H54 (cell line): ENCODE data around the gene NTM.
A peak's percentile ranks its signal among the peaks of the same experiment; 100 is the strongest.

Source experiments
- DNase-seq: peaks from one replicate; pipeline ENCODE4 v3.0.0; 2011; ENCODE audit warnings: low spot score, mixed read lengths; ENCODE audit not compliant: insufficient read length
- FAIRE-seq: peaks from 3 replicates; lab custom pipeline; 2011; peaks lifted over from hg19 to GRCh38; lab: Jason Lieb, UNC
- POLR2A ChIP-seq: IDR thresholded peaks from 2 replicates; pipeline ENCODE4 v1.6.1; 2011; ENCODE audit warnings: low read depth, mild to moderate bottlenecking, low read length

The NTM gene

DNA sequence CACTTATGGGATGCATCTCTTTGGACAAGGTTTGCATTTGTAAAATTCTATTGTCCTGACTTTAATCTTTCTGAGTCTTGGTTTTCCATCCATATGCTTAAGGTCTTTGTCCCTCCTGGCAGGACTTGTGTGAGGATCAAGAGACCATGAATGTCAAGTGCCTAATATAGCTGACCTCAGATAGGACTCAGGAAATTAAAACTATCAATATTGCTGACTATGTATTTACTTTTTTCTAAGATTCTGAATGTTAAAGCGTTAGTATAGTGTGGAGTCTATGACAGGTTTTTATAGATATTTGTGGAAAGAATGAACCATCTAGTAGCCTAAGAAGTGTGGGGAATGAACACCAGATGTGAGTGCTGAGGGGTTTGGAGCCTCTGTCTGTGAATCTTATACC is 637.8 kb downstream of the NTM start:
- FAIRE-seq: no peak
- no peak for TF ChIP-seq POLR2A
- no peak for DNase-seq

DNA sequence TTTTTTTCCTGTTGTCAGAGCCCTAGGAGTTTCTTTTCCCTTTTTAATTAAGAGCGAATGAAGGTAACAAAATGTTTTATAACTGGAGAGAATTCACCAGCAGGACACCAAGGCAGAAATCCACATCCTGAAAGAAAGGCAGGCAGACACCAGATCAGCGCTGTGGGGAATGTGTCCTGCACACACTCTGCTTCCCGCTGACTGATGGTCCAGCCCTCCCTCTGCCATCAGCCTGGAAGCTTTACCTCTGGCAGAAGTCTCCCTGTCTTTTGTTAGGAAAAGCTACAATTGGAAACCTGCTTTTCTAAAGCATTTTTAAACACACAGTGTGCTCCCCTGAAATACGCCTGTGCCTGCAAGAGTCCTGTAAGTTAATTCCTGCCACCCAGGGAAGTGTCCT is 638.5 kb downstream of the NTM start:
- FAIRE-seq: no peak

DNA sequence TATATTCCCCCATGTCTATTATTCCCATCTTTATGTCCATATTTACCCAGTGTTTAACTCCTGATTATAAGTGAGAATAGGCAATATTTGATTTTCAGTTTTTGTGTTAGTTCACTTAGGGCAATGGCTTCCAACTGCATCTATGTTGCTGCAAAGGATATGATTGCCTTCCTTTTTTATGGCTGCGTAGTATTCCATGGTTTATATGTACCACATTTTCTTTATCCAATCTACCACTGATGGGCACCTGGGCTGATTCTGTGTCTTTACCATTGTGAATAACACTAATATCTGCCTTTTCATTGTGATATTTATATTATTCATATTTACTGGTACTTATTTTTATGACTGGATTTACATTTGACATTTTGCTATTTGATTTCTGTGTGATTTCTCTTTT is 649.6 kb downstream of the NTM start:
- no peak for DNase-seq
- no peak for FAIRE-seq
- no peak for TF ChIP-seq POLR2A

More for the DNA sequence above, 638.5 kb downstream of the NTM start:
- no peak for TF ChIP-seq POLR2A
- no peak for DNase-seq

DNA sequence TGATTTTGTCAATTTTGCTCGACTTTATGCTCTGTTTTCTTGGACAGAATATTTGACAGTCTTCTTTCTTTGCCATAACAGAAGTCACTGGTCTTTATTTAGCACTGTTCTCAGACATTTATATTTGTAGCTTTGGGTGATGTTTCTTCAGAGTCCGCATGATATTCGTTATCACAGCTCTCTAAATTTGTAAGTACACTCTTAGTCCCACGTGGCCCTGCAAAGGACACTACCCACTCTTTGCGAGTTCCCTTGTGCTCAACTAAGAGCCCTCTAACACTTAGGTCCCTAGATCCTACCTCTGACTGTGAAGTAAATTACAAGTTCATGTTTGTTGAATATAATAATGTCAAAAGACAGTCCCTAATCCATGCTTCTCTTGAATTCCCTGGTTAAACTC is 651.9 kb downstream of the NTM start:
- FAIRE-seq (no peak), DNase-seq (no peak)
- no peak for TF ChIP-seq POLR2A

DNA sequence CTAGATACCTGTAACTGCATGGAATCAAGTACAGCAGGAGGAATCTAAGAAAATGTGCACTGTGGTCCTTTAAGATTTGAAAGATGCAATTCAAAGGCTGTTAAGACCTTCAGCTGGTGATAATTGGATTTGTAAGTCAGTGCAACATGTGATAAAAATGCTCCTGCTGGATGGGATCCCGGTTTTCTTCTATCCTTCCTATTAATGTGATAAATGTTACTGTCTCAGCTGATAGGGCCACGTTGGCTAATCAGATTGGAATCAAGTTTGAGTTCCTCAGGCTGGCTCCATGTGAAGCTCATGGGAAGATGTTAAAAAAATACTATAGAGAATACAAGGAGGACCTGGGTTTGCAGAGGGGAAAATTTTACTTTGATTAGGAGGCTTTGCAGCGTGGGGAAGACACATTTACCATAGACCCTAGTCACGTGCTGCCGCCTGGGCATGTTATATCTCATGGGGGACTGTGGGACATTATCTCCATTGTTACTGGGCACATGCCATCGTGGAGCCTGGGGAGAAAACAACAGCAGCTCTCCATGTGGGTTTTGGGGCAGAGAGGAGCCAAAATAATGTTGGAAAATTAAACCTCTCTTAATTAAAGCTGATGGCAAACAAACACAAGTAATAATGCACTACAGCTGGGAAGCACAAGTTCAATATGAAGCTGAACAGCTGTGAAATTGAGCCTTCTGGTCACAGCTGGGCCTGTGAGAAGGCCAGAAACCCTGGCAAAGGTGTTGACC is 652.5 kb downstream of the NTM start:
- no peak for FAIRE-seq
- TF ChIP-seq POLR2A: no peak
- DNase-seq: no peak

DNA sequence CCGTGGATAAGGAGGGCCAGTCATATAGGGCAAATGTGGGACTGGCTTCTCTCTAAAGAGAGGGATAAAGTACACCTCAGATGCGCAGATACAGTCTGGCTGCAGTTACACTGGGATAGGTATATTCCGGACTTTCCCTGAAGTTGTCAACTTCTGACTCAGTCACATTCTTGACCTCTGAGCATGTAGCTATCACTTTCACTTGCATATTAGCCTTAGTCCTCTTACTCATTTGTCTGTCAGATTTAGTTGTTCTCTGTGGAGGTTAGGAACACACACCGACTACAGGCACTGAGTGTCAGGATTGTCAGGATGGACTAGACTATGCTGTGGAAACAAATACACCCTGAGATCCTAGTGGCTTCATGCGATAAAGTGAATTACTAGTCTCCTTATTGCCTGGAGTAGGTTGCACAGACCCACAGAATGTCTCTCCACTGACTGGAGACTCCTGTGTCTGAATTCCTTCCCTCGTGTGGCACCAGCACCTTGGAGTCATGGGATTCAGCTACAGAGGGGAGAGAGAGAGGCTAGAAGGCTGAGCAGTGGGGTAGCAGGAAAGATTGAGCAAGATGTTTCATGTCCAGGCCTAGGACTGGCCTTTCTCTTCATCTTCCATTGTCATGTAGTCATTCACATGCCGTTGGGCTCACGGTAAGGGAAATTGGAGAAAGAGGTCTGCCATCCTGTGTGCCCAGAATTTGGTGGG is 654.3 kb downstream of the NTM start:
- DNase-seq (peak; percentile 46), FAIRE-seq (peak; percentile 93)
- no peak for TF ChIP-seq POLR2A

DNA sequence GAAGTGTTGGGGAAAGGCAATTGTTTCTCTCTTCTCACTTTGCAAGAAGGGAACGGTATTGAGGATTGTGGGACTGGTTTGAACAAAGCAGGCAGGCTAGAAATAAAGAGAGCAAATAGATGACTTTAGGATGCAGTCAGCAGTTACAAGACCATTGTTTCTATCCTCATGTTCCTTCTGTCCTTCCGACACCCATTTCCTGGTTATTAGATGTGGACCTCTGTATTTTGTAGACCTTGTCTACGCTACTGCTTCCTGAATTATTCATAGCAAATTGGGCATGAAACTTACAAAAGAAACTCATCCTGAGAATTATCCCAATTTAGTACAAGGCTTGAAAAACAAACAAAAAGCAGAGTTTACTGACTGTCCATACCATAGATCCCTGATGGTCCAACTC is 656.3 kb downstream of the NTM start:
- TF ChIP-seq POLR2A: no peak
- FAIRE-seq (no peak), DNase-seq (no peak)

DNA sequence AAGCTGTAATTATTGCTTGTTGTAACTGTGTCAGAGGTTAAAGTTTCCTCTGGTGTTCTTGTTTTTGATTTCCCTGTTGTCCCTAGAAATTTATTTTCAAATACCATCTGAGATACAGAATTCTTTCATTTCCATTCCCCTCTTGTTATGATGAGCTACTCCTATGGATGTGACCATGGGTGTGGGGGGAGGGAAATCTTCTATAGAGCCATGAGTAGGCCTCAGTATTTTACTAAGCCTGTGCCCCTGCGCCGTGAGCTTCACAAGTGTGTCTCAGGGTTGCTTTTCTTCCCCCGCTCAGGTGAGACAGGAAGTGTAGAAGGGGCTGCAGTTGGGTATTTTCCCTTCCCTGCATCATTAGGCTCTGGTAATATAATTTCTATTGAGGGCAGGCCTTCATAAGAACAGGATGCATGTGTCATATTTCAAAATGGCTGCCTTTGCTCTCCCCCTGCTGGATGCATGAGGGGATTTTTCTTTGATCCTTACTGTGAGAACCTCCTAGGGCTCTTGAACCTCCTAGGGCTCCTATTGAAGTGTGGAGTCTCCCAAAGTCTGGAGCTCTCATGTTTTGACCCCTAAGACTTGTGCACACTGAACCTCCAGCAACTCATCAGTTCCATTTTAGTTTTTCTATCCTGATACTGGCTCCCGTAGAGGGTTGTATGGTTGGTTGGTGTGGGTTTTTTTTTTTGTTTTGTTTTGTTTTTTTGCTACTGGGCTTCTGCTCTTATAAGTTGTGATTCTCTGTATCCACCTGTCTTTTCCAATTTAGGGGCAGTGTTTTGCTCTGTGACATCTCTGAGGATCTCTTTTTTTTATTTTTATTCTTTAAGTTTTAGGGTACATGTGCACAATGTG is 658.2 kb downstream of the NTM start:
- FAIRE-seq (no peak), DNase-seq (peak; percentile 29)
- no peak for TF ChIP-seq POLR2A

DNA sequence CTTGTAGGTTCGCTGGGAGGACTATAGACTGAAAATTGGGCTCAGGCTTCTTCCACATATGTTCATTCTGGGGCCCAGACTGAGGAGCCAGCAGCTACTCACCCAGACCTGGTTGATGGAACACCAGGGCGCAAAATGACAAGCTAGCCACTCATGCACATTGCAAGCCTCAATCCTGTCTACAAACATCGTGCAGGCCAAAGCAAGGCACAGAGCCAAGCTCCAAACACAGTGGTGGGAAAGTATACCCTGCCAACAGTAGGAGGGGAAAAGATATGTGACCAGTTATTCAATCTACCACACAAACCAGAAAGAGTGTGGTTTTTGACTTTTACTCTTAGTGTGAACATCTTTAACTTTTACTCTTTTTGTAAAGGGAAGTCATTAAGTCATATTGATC is 660.5 kb downstream of the NTM start:
- no peak for TF ChIP-seq POLR2A
- FAIRE-seq: no peak

DNA sequence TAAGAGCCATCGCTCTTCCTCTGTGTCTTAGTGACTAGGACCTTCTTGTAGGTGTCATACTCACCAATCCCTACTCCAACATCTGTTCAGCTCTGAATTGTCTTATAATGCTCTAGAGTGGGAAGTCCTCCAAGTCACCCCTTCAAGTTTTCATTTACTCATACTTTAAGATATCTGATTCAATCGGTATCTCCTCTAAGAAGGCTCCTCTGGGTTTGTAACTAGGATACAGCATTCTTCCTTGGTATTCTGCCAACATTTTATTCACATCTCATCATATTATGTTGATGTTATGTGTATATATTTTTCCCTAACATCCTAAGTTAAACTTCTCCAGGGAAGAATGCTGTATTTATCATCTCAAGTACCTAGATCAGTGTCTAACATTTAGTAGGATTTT is 662.1 kb downstream of the NTM start:
- DNase-seq (no peak), FAIRE-seq (no peak)
- no peak for TF ChIP-seq POLR2A

More for the DNA sequence above, 660.5 kb downstream of the NTM start:
- no peak for DNase-seq

DNA sequence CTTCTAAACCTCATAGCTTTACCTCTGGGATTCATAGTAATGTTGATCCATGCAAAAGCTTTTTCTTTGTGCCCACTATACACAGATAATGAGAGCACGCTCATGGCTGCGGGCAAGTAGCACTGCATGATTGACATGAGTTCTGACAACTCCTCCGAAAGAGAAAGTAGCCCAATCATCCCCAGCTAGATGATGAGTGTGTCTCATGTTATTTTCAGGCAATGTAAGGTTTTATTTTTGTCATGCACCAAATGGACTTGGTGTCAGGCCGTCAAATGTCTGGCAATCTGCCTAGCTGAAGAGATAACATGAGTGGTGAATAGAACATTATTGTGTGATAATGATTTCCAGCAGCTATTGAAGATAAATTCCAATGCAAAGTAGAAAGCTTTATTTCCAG is 662.6 kb downstream of the NTM start:
- no peak for TF ChIP-seq POLR2A
- FAIRE-seq: no peak

DNA sequence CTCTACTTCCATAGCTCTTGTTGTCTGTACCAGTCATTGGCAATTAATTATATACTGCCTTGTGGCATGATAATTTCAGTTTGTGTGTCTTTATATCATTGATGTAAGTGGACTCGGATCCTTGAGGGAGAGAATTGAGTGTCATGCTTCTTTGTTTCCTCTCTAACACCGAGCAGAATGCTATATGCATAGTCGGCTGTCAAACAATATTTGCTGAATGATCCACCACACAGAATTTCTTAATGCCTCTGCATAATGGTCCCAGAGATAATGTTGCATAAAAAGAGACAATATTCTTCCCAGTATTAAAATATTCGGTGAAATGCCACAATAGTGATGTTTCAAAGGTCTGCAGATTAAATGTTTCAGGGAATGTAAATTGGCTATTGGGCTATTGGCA is 664.8 kb downstream of the NTM start:
- no peak for FAIRE-seq
- DNase-seq: no peak
- no peak for TF ChIP-seq POLR2A

More for the DNA sequence above, 662.6 kb downstream of the NTM start:
- no peak for DNase-seq

DNA sequence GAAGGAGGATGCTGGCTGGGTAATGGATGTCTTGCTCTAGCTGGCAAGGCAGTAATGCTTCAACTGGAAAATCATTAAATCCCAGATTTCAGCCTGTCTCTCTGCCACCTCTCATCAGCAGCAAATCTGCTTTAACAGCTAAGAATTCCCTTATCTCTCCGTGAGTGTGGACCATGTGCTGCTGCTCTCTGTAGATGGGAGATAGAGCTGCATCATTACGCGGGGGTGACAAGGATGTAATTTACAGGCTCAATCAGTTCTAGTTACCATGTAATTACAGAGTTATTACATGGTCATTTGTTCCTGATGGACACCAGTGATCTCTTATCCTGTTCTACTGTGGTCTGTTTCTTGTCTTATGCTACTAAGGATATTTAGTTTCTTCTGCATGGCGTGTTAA is 665.4 kb downstream of the NTM start:
- no peak for TF ChIP-seq POLR2A
- FAIRE-seq: no peak
- DNase-seq: no peak

DNA sequence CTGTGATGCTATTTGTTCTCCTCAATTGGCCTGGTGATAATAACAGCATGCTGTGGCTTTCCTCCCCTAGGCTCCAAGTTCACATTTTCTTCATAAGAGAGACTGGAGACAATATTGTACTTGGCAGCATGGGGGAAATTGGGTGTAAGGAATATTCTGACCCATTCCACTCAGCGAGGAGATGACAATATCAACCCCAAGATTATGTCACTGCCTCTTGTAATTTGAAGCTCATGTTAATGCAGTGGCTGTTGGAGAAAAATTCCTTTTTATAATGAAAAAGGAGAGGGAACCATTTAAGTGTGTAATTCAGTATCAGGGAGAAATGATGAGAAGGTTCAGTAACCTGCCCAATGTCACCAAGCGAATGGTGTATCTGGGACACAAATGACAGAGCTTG is 665.8 kb downstream of the NTM start:
- no peak for TF ChIP-seq POLR2A
- FAIRE-seq (no peak), DNase-seq (no peak)
